ENCODE data around the gene MFAP4. TPM values are rescaled to one million over a fixed set of nuclear protein-coding genes. Genes with fewer than 3 reads are reported as not detected.

MFAP4 gene, protein sequence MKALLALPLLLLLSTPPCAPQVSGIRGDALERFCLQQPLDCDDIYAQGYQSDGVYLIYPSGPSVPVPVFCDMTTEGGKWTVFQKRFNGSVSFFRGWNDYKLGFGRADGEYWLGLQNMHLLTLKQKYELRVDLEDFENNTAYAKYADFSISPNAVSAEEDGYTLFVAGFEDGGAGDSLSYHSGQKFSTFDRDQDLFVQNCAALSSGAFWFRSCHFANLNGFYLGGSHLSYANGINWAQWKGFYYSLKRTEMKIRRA
- total RNA-seq (2014; rRNA removed; shearing (Covaris generic)): 0.24 and 0.69 TPM in 2 replicates

DNA sequence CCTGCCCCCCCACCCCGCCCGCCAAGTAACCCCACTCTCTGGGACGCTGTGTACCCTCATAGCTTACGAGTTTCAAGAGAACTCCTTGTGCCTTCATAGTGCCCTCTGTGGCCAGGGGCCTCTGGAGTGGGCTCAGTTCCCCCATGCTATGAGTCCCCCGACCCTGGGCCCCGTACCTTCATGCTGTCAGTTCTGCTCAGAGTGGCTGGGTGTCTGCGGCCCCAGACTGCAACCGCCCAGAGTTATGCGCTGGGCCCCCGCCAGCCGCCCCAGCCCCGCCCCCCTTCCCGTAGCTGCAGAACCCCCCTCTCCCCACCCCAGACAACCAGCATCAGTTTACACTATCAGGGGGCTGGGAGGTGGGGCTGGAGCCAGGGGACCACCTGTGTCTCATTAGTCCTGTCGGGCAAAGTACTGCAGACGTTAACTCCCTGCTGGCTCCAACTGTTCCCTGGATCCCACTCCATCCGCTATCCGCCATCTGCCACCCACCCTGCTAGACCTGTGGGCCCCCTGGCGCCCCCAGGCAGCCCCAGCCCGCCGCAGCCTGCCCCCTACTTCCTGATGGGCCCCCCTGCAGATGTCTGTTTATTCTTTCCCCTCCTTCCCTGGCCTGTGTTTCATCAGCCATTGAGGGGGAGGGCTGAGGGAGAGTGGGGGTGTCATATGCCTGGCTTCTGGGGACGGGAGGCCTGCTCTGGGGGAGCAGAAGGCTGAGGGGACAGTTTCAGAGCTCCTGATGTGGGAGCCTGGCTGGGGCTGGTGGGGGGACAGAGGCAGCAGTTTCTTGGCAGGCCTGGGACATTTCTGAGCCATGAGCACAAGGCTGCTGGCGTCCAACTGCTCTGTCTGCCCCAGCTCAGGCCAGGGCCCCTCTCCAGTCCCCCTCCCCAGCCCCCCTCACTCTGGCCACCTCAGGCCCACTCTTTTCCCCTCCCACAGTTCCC is at the start of gene MFAP4:
Gene MFAP4, minus strand, starts transcription at position 217 of the 947 bp plus-strand sequence. Its CDS starts 35 bp downstream, at position 182.
- DNase-seq (ENCODE audit: low read depth): no peak

DNA sequence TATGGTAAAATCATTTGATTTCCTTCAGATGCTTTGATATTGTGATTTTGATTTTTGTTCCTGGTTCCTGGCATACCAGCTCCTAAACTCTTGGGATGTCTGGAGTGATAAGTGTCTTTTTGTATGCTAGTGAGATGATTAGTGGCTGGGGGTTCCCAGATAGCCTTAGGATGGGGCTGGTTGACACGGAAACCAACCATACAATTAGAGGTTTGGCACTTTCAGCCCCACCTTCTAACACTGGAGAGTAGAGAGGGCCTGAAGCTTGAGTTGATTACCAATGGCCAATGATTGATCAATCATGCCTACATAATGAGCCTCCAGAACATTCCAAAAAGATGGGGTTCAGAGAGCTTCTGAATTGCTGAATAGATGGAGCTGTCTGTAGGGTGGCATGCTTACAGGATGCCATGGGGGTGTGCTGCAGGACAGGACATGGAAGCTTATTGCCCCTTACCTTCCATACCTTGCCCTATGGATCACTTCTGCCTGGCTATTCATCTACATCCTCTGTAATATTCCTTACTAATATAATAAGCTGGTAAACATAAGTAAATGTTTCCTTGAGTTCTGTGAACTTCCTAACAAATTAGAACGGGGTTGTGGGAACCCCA is 46.8 kb upstream of the MFAP4 start:
- no peak for DNase-seq (ENCODE audit: low read depth)

GRCh38 chr17:19433255-19433654 is 46.3 kb upstream of the MFAP4 start:
- no peak for DNase-seq (ENCODE audit: low read depth)

DNA sequence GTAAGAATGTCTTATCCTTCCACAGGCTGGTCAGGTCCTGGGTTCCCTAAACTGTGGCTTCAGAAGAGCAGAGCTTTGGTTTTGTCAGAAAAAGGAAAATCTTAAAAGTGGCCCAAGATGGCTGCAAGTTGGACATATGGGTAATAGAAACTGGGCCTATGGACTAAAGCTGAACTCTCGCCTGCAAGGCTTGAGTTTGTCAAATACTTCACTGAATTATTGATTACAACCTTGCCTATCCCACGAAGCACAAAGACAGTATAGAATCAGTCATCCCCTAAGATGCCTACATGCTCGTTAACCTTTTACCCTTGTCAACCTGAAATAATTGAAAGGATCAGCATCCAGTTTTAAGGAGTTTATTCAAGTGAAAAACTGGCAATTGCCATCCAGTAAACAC is 44.7 kb upstream of the MFAP4 start:
- no peak for DNase-seq (ENCODE audit: low read depth)

DNA sequence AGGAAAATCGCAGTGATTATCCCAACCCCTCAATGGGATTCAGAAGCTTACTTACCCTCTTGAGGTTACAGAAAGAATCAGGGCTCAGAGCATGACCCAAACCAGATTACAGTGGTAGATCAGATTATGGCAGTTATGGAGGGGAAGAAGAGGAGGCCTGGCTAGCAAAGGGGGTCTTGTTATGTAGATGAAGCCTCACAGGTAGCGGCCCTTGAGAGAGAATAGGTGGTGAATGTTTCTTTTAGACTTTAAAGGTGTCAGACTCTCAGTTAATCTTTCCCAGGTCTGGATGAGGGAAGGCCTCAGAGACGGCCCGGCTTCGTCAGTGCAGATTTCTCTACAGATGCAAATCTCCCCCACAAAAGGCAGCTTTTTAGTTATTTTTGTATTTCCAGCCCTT is 39.6 kb upstream of the MFAP4 start:
- no peak for DNase-seq (ENCODE audit: low read depth)

DNA sequence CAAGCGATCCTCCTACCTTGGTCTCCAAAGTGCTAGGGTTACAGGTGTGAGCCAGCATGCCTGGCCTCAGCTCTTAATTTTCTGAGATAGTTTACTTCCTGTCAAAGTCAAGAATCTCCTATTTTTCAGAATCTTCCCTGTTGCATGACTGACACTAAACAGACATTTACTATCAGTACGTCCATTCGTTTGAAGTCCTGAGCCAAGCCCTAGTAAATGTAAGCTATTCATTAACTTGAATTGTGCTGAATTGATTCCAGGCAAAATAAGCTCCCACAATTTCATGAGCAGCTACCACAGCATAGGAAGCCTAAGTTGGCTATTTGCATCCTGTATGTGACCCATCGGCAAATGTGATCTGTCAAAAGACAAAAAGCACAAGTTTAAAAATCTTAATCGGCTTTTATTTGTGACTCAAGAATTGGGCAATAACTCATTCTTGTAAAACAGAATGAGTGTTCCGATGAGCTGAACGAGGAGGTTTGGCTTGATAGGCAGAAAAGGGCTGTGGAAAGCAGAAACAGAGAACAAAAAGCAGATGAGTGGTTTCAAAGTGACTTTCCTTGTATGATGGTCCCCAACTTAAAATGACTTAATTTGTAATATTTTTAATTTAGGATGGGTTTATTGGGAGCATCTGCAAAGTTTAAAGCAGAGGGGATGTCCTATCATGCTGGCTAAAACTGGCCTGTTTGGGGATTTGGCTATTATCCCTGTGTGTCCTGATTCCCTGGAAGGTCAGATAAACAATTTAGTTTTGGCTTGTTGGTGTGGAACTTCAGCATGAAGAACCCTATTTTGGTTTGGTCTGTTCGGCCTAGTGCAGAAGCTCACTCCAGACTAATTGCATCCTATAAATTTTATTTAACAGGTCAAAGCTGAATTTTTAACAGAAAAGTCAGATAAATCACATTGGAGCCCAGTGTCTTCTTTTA is 38.2 kb upstream of the MFAP4 start:
- no peak for DNase-seq (ENCODE audit: low read depth)

DNA sequence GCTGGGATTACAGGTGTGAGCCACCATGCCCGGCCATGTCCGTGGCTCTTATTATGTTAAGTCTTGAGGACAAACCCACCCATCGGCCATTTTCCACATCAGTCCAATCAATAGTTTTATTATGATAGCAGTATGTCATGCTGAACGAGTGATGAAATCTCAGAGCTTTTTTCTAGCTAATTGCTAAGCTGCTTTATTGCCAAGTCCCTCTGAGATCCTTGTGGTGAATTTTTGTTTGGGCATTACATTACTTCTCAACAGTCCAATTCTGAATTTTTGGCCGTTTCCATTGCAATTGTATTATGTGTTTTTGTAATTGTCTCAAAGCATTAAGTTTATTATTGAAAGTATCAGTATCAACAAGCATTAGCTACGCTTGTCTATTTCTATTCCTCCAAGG is 34.9 kb upstream of the MFAP4 start:
- no peak for DNase-seq (ENCODE audit: low read depth)

DNA sequence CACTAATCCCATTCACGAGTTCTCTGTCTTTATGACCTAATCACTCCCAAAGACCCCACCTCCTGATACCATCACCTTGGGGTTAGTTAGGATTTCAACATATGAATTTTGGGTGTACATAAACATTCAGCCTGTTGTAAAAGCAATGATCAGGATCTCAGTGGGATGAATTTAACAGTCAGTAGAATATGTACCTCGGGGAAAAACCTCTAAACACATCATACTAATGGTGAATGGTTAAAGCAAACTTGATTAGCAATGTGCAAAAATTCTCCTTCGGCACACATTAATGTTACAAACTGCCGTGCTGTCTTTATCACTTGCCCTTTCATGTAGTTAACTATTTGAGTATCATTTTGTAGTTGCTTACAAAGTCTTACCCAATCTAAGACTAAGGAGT is 34.2 kb upstream of the MFAP4 start:
- no peak for DNase-seq (ENCODE audit: low read depth)

- DNase-seq (ENCODE audit: low read depth): peak; percentile 50
Measured at GRCh38 chr17:19418251-19418992, 31.4 kb upstream of the MFAP4 start.

DNA sequence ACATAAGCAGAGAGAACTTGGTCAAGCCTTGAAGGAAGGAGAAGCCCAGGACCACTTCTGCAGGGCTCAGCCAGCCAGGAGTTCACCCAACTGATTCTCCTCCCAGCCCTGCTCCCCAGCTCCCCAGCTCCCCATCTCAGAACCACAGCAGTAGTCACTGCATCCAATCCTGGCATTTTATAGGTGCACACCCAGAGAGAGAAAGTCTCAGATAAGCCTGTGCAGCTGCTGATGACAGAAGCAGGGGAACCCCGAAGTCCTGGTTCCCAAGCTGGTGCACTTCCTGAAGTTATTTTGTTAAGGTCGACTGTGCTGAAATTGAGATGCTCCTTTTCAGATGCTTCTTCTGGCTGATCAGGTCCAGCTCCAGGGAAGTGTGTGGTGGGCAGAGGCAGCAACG is 30.6 kb upstream of the MFAP4 start:
- no peak for DNase-seq (ENCODE audit: low read depth)

- DNase-seq (ENCODE audit: low read depth): no peak
Measured at GRCh38 chr17:19415806-19416775, 29.1 kb upstream of the MFAP4 start.

- no peak for DNase-seq (ENCODE audit: low read depth)
Measured at GRCh38 chr17:19415311-19415710, 28.3 kb upstream of the MFAP4 start.

GRCh38 chr17:19414396-19415280 is 27.6 kb upstream of the MFAP4 start:
- DNase-seq (ENCODE audit: low read depth): no peak

DNA sequence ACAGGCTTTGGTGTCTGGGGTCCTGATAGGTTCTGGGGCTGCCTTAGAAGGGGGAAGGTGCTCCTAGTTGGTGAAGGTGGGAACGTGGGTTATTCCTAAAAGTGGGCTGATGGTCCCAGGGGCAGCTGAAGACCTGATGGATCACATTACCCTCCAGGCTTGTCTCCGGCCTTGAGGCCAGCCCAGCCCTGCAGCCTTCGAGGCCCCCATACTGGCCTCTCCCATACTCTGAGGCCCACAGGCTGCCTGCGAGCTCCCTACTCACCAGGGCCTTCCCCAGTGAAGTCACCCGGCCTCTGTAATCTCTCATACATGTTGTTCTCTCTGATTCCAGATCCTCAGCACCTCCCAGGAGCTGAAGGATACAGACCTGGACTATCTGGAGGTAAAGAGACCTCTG is 26.8 kb upstream of the MFAP4 start:
- DNase-seq (ENCODE audit: low read depth): no peak

GRCh38 chr17:19412984-19413383 is 26.0 kb upstream of the MFAP4 start:
- DNase-seq (ENCODE audit: low read depth): no peak

DNA sequence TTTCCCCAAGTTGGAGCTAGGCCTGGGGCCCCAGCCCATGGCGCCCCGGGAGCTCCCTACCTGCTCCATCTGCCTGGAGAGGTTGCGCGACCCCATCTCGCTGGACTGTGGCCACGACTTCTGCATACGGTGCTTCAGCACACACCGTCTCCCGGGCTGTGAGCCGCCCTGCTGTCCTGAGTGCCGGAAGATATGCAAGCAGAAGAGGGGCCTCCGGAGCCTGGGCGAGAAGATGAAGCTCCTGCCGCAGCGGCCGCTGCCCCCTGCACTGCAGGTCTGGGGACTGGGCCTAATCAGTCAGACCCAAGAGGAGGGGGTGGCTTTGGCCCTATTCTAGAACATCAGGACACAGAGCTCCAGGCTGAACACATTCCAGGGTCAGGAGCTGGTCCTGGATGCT is 25.5 kb upstream of the MFAP4 start:
- no peak for DNase-seq (ENCODE audit: low read depth)

GRCh38 chr17:19411631-19412030 is 24.6 kb upstream of the MFAP4 start:
- no peak for DNase-seq (ENCODE audit: low read depth)

DNA sequence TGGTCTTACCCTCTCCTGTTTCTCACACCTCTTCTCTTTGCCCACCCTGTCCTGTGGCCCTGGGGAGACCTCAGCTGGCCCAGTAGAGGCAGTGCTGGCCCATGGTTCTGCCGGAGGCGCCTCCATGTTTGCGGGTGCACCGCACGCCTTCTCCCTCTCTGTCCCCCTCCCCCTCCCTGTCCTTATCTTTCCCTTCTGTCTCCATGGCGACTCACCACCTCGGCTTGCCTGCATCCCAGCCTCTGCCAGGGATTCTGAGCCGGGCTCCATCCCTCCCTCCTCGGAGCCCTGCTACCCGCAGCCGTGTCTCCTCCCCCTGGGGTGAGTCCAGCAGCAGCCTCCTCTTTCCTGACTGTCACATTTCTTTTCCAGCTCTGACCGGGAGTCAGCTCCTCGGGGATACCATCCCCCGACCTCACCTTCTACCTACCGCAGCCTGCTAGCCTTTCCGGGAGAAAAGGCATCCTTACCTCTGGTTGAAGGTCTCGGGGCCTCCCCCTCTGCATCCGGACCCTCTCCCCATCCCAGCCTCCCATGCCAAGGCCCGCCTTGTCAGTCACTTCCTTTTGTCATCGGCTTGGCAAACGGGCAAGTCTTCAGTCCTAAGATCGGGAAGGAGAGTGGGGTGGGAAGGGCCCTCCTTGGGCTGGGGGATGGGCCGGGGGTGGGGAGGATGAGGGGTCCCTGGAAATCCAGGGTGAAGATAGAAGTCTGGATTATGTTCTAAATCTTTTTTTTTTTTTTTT is 24.1 kb upstream of the MFAP4 start, which contains the start of gene RNF112:
Gene RNF112, plus strand, starts transcription at position 358 of the 746 bp plus-strand sequence. Its CDS starts 177 bp downstream, at position 535.
- no peak for DNase-seq (ENCODE audit: low read depth)

Data from Daoy (cell line).